HCT116 (cell line): ENCODE measurements around the gene MPEG1. TPM values are rescaled to one million over a fixed set of nuclear protein-coding genes. Genes with fewer than 3 reads are reported as not detected.

Experiments
- ATAC-seq: fragments of 200-7000 bp; cut with Tn5 transposase; 2 replicates; pipeline ENCODE4 v1.9.1; 2020; ENCODE audit warnings: mild to moderate bottlenecking, moderate library complexity
- BruUV-seq: library from RNA; stranded (reverse); fragments of 400-500 nt; replicated peaks from 2 replicates; lab custom pipeline; 2021; lab: Mats Ljungman, UMichigan
- CTCF ChIA-PET: fragments of 300-600 bp; sonication (Branson Sonifier 250); formaldehyde crosslinking; loops from one replicate; lab custom pipeline; 2021; ENCODE audit warnings: antibody characterized with exemption; lab: Charles Lee
- POLR2A ChIA-PET: fragments of 300-600, 350-600 bp; sonication (Branson Sonifier 250); formaldehyde crosslinking; loops from one replicate; lab custom pipeline; 2021; ENCODE audit warnings: antibody characterized with exemption; lab: Charles Lee
- RAD21 ChIA-PET, 2 experiments: fragments of 300-600 bp; sonication (Branson Sonifier 250); formaldehyde crosslinking; loops; one replicate each; lab custom pipeline; 2023; ENCODE audit warnings: low total read pairs in 2 of 2; ENCODE audit not compliant: uncharacterized antibody in 2 of 2, unreplicated experiment in 2 of 2, low non-redundant PET in 1 of 2; lab: Charles Lee
- DNase-seq: peaks from one replicate; pipeline ENCODE4 v3.0.0-alpha.2; 2010; ENCODE audit warnings: low read depth, low spot score
- H2AFZ ChIP-seq: fragments of 200-600 bp; shearing (Covaris generic), sonication (generic); 2 replicates; pipeline ENCODE4 v1.6.1; 2017; ENCODE audit warnings: low read depth, mixed run types, mixed read lengths, antibody characterized with exemption, low read length; ENCODE audit not compliant: poor library complexity, severe bottlenecking
- H3K27ac ChIP-seq: 2 replicates; pipeline ENCODE4 v1.5.1; 2012; ENCODE audit warnings: low read depth, low read length
- H3K27me3 ChIP-seq: fragments of 200-600 bp; sonication (generic); 2 replicates; pipeline ENCODE4 v1.6.1; 2016; ENCODE audit warnings: mixed run types, low read length, mixed read lengths; ENCODE audit not compliant: insufficient read depth
- H3K36me3 ChIP-seq, 2 experiments: fragments of 200-500 bp in 1 of 2; fragments of 200-600 bp in 1 of 2; sonication (Bioruptor generic) in 1 of 2; sonication (generic) in 1 of 2; 2 replicates each; pipeline versions ENCODE4 v1.5.1 to v1.6.1; 2014 to 2016; ENCODE audit warnings: low read length in 2 of 2, inconsistent platforms in 1 of 2, mixed read lengths in 1 of 2, mixed run types in 1 of 2; ENCODE audit not compliant: insufficient read depth in 2 of 2, control insufficient read depth in 1 of 2
- H3K4me1 ChIP-seq, 2 experiments: fragments of 200-600 bp in 1 of 2; sonication (generic) in 1 of 2; 2 replicates each; pipeline versions ENCODE4 v1.5.1 to v1.6.1; 2012 to 2017; ENCODE audit warnings: low read length in 2 of 2, inconsistent platforms in 1 of 2, mild to moderate bottlenecking in 1 of 2, mixed read lengths in 1 of 2, mixed run types in 1 of 2, moderate library complexity in 1 of 2; ENCODE audit not compliant: insufficient read depth in 2 of 2, control insufficient read depth in 1 of 2
- H3K4me2 ChIP-seq: fragments of 200-600 bp; sonication (generic); 2 replicates; pipeline ENCODE4 v1.6.1; 2017; ENCODE audit warnings: mixed run types, low read length, mixed read lengths
- H3K4me3 ChIP-seq, 2 experiments: fragments of 200-600 bp in 1 of 2; sonication (generic) in 1 of 2; replicated peaks in 1 of 2; 2 replicates each; pipeline ENCODE4 v1.5.1; 2011 to 2016; ENCODE audit warnings: low read length in 2 of 2, control low read depth in 1 of 2, low read depth in 1 of 2, mild to moderate bottlenecking in 1 of 2, mixed read lengths in 1 of 2, mixed run types in 1 of 2
- H3K79me2 ChIP-seq: fragments of 200-600 bp; sonication (generic); 2 replicates; pipeline ENCODE4 v1.6.1; 2017; ENCODE audit warnings: mild to moderate bottlenecking, mixed run types, low read length, moderate library complexity, mixed read lengths; ENCODE audit not compliant: insufficient read depth
- H3K9ac ChIP-seq: fragments of 200-600 bp; sonication (generic); 2 replicates; pipeline ENCODE4 v1.6.1; 2016; ENCODE audit warnings: low read length, mixed read lengths
- H3K9me2 ChIP-seq: fragments of 200-600 bp; sonication (generic), shearing (Covaris generic); 2 replicates; pipeline ENCODE4 v1.6.1; 2017; ENCODE audit warnings: mixed run types, mild to moderate bottlenecking, moderate library complexity; ENCODE audit not compliant: insufficient read depth
- H3K9me3 ChIP-seq, 2 experiments: fragments of 200-500 bp in 1 of 2; fragments of 200-600 bp in 1 of 2; sonication (Bioruptor generic) in 1 of 2; sonication (generic) in 1 of 2; 2 replicates each; pipeline ENCODE4 v1.6.1; 2014 to 2017; ENCODE audit warnings: low read length in 2 of 2, mixed read lengths in 2 of 2, inconsistent platforms in 1 of 2, low read depth in 1 of 2, mild to moderate bottlenecking in 1 of 2, mixed run types in 1 of 2, moderate library complexity in 1 of 2; ENCODE audit not compliant: control insufficient read depth in 1 of 2, insufficient read depth in 1 of 2
- H4K20me1 ChIP-seq: fragments of 200-600 bp; sonication (generic), shearing (Covaris generic); 2 replicates; pipeline ENCODE4 v1.6.1; 2017; ENCODE audit warnings: mixed run types, mild to moderate bottlenecking, moderate library complexity; ENCODE audit not compliant: insufficient read depth
- CBX3 ChIP-seq: IDR thresholded peaks from 2 replicates; pipeline ENCODE4 v1.6.1; 2012; ENCODE audit warnings: low read depth
- CEBPB ChIP-seq: IDR thresholded peaks from 2 replicates; pipeline ENCODE4 v1.6.1; 2012; ENCODE audit warnings: low read depth
- EGR1 ChIP-seq: IDR thresholded peaks from 2 replicates; pipeline ENCODE4 v1.6.1; 2012; ENCODE audit warnings: low read depth
- ELF1 ChIP-seq: IDR thresholded peaks from 2 replicates; pipeline ENCODE4 v1.6.1; 2012; ENCODE audit warnings: low read depth, borderline replicate concordance
- EZH2 ChIP-seq: fragments of 200-600 bp; sonication (generic); IDR thresholded peaks from 2 replicates; pipeline ENCODE4 v1.6.1; 2017; ENCODE audit warnings: antibody characterized with exemption, mixed run types
- EZH2phosphoT487 ChIP-seq: fragments of 200-600 bp; IDR thresholded peaks from 2 replicates; pipeline ENCODE4 v1.6.1; 2018; ENCODE audit warnings: antibody characterized with exemption, borderline replicate concordance
- JUND ChIP-seq: IDR thresholded peaks from 2 replicates; pipeline ENCODE4 v1.6.1; 2012
- POLR2A ChIP-seq: IDR thresholded peaks from 2 replicates; pipeline ENCODE4 v1.7.0; 2011; ENCODE audit warnings: borderline replicate concordance; ENCODE audit not compliant: insufficient read depth, insufficient read length; ENCODE audit errors: extremely low read depth
- RAD21 ChIP-seq: IDR thresholded peaks from 2 replicates; pipeline ENCODE4 v1.6.1; 2012; ENCODE audit warnings: low read depth, mild to moderate bottlenecking
- SP1 ChIP-seq: IDR thresholded peaks from 2 replicates; pipeline ENCODE4 v1.6.1; 2012; ENCODE audit warnings: low read depth
- TCF7L2 ChIP-seq: IDR thresholded peaks from 2 replicates; pipeline ENCODE4 v1.7.0; 2011; ENCODE audit warnings: borderline replicate concordance, inconsistent platforms; ENCODE audit not compliant: insufficient read depth, insufficient read length; ENCODE audit errors: extremely low read depth
- YY1 ChIP-seq: IDR thresholded peaks from 2 replicates; pipeline ENCODE4 v1.6.1; 2011; ENCODE audit warnings: low read length, low read depth, moderate library complexity, mild to moderate bottlenecking; ENCODE audit not compliant: insufficient replicate concordance; ENCODE audit errors: extremely low read depth
- ZFX ChIP-seq: fragments of 450-650 bp; IDR thresholded peaks from 2 replicates; pipeline ENCODE4 v1.6.1; 2017
- ZNF274 ChIP-seq: fragments of 200-500 bp; sonication (Bioruptor generic); IDR thresholded peaks from 2 replicates; pipeline ENCODE4 v1.6.1; 2014; ENCODE audit warnings: mild to moderate bottlenecking, low read depth, low read length, inconsistent platforms
- intact Hi-C: fragments of 100-400 bp; cut with micrococcal nuclease; formaldehyde crosslinking; loops from 2 replicates; pipeline ENCODE4 v1.10.0; 2022
- total RNA-seq: library from RNA; stranded (reverse); gene quantifications from one replicate; pipeline ENCODE4 v1.2.1, GENCODE V29; 2021; ENCODE audit not compliant: unreplicated experiment
- TF ChIP-seq, protein P1 (sequence below): IDR thresholded peaks from 2 replicates; pipeline ENCODE4 v1.6.1; 2012
- TF ChIP-seq, protein P2 (sequence below): IDR thresholded peaks from 2 replicates; pipeline ENCODE4 v1.6.1; 2011; ENCODE audit warnings: mild to moderate bottlenecking, low read length, moderate library complexity; ENCODE audit not compliant: insufficient replicate concordance; ENCODE audit errors: extremely low read depth
- TF ChIP-seq, protein P3 (sequence below): IDR thresholded peaks from 2 replicates; pipeline ENCODE4 v1.6.1; 2012; ENCODE audit warnings: low read depth
- TF ChIP-seq, protein P4 (sequence below), 3 experiments: fragments of 200-600 bp in 1 of 3; sonication (generic) in 1 of 3; IDR thresholded peaks in 2 of 3; conservative IDR thresholded peaks in 1 of 3; 2 replicates each; pipeline ENCODE4 v1.5.1; 2012 to 2017; ENCODE audit warnings: low read depth in 2 of 3, low read length in 2 of 3, antibody characterized with exemption in 1 of 3, borderline replicate concordance in 1 of 3, control low read depth in 1 of 3, mild to moderate bottlenecking in 1 of 3, mixed read lengths in 1 of 3, mixed run types in 1 of 3, moderate library complexity in 1 of 3; ENCODE audit not compliant: insufficient read depth in 1 of 3
- TF ChIP-seq, protein P5 (sequence below): IDR thresholded peaks from 2 replicates; pipeline ENCODE4 v1.6.1; 2012

MPEG1 gene
- total RNA-seq, 1 experiment from 2014 or later: 0.07 TPM

DNA sequence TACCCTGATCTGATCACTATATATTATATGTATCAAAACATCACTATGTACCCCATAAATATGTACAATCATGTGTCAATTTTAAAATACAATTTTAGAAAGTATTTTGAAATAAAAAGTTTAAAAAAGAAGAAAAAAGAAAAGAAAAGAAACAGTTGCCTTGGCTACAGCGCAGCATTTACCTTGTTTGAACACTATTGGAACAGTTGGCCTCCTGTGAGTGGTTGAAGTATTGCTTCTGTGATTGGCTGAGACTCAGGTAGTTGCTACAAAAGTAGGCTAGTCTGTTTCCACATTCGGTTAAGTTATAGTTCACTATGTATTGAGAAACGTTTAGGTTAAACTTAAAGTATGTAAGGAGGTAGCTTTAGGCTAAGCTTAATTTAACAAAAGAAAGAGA, 48.7 kb downstream of the MPEG1 start:
- ATAC-seq: no peak
- Histone ChIP-seq H3K9me2 (no peaks in the 10 kb centered on the region), H3K36me3 (no peaks in the 10 kb centered on the region), H3K4me2 (no peak overlapping the region), H2AFZ (no peak overlapping the region), H3K9me3 (no peaks in the 10 kb centered on the region), H3K9ac (no peak overlapping the region), H3K79me2 (no peaks in the 10 kb centered on the region), H3K27me3 (no peaks in the 10 kb centered on the region), H3K27ac (no peak overlapping the region), H4K20me1 (no peaks in the 10 kb centered on the region), H3K4me3 (no peak overlapping the region), H3K4me1 (no peaks in the 10 kb centered on the region)
- DNase-seq: no peak
- TF ChIP-seq ZNF274: no peak
- TF ChIP-seq, protein P1, sequence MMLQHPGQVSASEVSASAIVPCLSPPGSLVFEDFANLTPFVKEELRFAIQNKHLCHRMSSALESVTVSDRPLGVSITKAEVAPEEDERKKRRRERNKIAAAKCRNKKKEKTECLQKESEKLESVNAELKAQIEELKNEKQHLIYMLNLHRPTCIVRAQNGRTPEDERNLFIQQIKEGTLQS: no peak
- TF ChIP-seq ELF1: no peak
- TF ChIP-seq EZH2: no peak
- TF ChIP-seq EZH2phosphoT487: no peak
- TF ChIP-seq, protein P2, sequence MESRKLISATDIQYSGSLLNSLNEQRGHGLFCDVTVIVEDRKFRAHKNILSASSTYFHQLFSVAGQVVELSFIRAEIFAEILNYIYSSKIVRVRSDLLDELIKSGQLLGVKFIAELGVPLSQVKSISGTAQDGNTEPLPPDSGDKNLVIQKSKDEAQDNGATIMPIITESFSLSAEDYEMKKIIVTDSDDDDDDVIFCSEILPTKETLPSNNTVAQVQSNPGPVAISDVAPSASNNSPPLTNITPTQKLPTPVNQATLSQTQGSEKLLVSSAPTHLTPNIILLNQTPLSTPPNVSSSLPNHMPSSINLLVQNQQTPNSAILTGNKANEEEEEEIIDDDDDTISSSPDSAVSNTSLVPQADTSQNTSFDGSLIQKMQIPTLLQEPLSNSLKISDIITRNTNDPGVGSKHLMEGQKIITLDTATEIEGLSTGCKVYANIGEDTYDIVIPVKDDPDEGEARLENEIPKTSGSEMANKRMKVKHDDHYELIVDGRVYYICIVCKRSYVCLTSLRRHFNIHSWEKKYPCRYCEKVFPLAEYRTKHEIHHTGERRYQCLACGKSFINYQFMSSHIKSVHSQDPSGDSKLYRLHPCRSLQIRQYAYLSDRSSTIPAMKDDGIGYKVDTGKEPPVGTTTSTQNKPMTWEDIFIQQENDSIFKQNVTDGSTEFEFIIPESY: no peak
- TF ChIP-seq SP1: no peak
- no peak for TF ChIP-seq ZFX
- TF ChIP-seq, protein P3, sequence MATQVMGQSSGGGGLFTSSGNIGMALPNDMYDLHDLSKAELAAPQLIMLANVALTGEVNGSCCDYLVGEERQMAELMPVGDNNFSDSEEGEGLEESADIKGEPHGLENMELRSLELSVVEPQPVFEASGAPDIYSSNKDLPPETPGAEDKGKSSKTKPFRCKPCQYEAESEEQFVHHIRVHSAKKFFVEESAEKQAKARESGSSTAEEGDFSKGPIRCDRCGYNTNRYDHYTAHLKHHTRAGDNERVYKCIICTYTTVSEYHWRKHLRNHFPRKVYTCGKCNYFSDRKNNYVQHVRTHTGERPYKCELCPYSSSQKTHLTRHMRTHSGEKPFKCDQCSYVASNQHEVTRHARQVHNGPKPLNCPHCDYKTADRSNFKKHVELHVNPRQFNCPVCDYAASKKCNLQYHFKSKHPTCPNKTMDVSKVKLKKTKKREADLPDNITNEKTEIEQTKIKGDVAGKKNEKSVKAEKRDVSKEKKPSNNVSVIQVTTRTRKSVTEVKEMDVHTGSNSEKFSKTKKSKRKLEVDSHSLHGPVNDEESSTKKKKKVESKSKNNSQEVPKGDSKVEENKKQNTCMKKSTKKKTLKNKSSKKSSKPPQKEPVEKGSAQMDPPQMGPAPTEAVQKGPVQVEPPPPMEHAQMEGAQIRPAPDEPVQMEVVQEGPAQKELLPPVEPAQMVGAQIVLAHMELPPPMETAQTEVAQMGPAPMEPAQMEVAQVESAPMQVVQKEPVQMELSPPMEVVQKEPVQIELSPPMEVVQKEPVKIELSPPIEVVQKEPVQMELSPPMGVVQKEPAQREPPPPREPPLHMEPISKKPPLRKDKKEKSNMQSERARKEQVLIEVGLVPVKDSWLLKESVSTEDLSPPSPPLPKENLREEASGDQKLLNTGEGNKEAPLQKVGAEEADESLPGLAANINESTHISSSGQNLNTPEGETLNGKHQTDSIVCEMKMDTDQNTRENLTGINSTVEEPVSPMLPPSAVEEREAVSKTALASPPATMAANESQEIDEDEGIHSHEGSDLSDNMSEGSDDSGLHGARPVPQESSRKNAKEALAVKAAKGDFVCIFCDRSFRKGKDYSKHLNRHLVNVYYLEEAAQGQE: no peak
- TF ChIP-seq, protein P4, sequence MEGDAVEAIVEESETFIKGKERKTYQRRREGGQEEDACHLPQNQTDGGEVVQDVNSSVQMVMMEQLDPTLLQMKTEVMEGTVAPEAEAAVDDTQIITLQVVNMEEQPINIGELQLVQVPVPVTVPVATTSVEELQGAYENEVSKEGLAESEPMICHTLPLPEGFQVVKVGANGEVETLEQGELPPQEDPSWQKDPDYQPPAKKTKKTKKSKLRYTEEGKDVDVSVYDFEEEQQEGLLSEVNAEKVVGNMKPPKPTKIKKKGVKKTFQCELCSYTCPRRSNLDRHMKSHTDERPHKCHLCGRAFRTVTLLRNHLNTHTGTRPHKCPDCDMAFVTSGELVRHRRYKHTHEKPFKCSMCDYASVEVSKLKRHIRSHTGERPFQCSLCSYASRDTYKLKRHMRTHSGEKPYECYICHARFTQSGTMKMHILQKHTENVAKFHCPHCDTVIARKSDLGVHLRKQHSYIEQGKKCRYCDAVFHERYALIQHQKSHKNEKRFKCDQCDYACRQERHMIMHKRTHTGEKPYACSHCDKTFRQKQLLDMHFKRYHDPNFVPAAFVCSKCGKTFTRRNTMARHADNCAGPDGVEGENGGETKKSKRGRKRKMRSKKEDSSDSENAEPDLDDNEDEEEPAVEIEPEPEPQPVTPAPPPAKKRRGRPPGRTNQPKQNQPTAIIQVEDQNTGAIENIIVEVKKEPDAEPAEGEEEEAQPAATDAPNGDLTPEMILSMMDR (IDR thresholded peaks at IDR 0.05 in 2 of 3, conservative IDR thresholded peaks at IDR 0.05 in 1 of 3; ENCODE audit: borderline replicate concordance in 1 of 3, insufficient read depth in 1 of 3, low read depth in 2 of 3, low read length in 2 of 3): no peak
- no peak for TF ChIP-seq EGR1
- TF ChIP-seq JUND: no peak
- no peak for TF ChIP-seq CEBPB
- TF ChIP-seq YY1: no peak
- TF ChIP-seq CBX3: no peak
- no peak for TF ChIP-seq TCF7L2
- TF ChIP-seq, protein P5, sequence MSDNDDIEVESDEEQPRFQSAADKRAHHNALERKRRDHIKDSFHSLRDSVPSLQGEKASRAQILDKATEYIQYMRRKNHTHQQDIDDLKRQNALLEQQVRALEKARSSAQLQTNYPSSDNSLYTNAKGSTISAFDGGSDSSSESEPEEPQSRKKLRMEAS: no peak
- TF ChIP-seq RAD21: no peak
- no peak for TF ChIP-seq POLR2A
- ChIA-PET POLR2A (no interaction called here), RAD21 (no interaction called here), CTCF (interaction anchor here (1.8 kb wide), 1 partner anchor 8 kb away, joined by 6 read pairs; the partner anchor contains the start of gene DTX4)
- intact Hi-C loops: no loop called here
- BruUV-seq: no TSS peak
